Measurements from ENCODE around the gene PRKRIP1.
"Not testable (repeated sequence)": the region's sequence is repeated elsewhere in the genome, so short reads cannot be mapped to it uniquely, and the experiment has no call there.

Gene PRKRIP1

DNA sequence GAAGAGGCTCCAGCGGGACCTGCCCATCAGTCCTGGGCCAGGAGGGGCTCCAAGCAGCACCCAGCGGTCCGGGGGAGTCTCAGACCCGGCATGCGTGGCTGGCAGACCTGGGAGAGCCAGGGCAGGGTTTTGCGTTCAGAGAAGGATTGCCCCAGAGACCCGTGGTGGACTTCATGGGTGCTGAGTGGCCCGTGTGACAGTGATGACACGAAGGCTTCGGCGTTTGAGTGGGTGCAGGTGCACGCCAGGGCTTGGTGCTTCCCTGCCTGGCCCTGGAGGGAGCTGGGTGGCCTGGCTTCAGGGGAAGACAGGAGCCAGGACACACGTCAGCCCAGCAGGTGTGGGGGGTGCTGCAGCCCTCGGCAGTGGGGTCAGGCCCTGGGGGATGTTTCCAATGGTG, 51.1 kb downstream of the PRKRIP1 start:
- Mint-ChIP-seq H3K9me3 (no peaks in the 10 kb centered on the region), H3K4me3 (no peak overlapping the region), H3K27ac (no peak overlapping the region), H3K27me3 (no peaks in the 10 kb centered on the region), H3K36me3 (peaks cover 20% of the 10 kb centered on the region), H3K4me1 (peaks cover 4% of the 10 kb centered on the region)
- no peak for DNase-seq
- CTCF ChIA-PET: interaction anchor here (1.7 kb wide), 1 partner anchor 35 kb away, joined by 8 read pairs; no protein-coding TSS in a partner anchor

GRCh38 chr7:102449136-102449535, 53.0 kb downstream of the PRKRIP1 start:
- Mint-ChIP-seq H3K27ac (no peak overlapping the region), H3K9me3 (no peaks in the 10 kb centered on the region), H3K4me3 (no peak overlapping the region), H3K27me3 (no peaks in the 10 kb centered on the region), H3K4me1 (no peaks in the 10 kb centered on the region), H3K36me3 (peaks cover 15% of the 10 kb centered on the region)
- CTCF ChIA-PET: interaction anchor here (1.1 to 3.5 kb wide), 5 partner anchors 10 to 45 kb away, joined by 3 to 23 read pairs (median 8); no protein-coding TSS in a partner anchor
- DNase-seq: no peak

DNA sequence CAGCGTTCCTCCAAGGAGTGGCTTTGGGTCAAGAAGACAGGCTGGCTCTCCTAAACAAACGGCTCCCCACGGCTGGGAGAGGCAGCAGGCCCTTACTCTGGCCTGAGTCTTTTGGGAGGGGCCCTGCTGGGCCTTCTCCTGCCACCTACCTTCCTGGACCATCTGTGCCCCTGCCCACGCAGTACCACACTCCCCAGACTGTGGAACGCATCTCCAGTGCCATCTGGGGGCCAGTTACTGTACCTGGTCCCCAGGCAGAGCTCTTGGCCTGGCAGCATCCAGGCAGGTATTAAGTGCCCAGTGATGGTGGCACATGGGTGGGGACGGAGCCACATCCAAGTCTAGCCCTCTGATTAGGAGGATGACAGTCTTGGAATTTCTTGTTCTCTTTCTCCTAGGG, 54.1 kb downstream of the PRKRIP1 start:
- DNase-seq: peak; percentile 61

GRCh38 chr7:102451371-102452054, 55.4 kb downstream of the PRKRIP1 start:
- CTCF ChIA-PET: interaction anchor here (0.6 to 3.5 kb wide), 6 partner anchors 11 to 188 kb away, joined by 3 to 23 read pairs (median 4); no protein-coding TSS in a partner anchor

More for the DNA sequence above, 54.1 kb downstream of the PRKRIP1 start:
- Mint-ChIP-seq H3K4me1 (no peaks in the 10 kb centered on the region), H3K9me3 (no peaks in the 10 kb centered on the region), H3K27me3 (no peaks in the 10 kb centered on the region), H3K4me3 (no peak overlapping the region), H3K27ac (no peak overlapping the region), H3K36me3 (peaks cover 13% of the 10 kb centered on the region)
- CTCF ChIA-PET: interaction anchor here (0.7 to 3.5 kb wide), 10 partner anchors 10 to 53 kb away, joined by 3 to 23 read pairs (median 6); no protein-coding TSS in a partner anchor

GRCh38 chr7:102452451-102452850, 56.3 kb downstream of the PRKRIP1 start:
- no peak overlapping the region for H3K27ac Mint-ChIP-seq
- no peaks in the 10 kb centered on the region for H3K9me3 Mint-ChIP-seq
- H3K4me3 Mint-ChIP-seq: no peak overlapping the region
- no peak for DNase-seq
- H3K4me1 Mint-ChIP-seq: no peaks in the 10 kb centered on the region
- no peaks in the 10 kb centered on the region for H3K27me3 Mint-ChIP-seq
- H3K36me3 Mint-ChIP-seq: peaks cover 12% of the 10 kb centered on the region
- CTCF ChIA-PET: interaction anchor here (0.6 to 3.5 kb wide), 4 partner anchors 14 to 48 kb away, joined by 3 to 23 read pairs (median 4); no protein-coding TSS in a partner anchor

More at GRCh38 chr7:102451371-102452054, 55.4 kb downstream of the PRKRIP1 start:
- no peaks in the 10 kb centered on the region for H3K27me3 Mint-ChIP-seq
- peaks cover 11% of the 10 kb centered on the region for H3K36me3 Mint-ChIP-seq
- H3K4me3 Mint-ChIP-seq: no peak overlapping the region
- no peaks in the 10 kb centered on the region for H3K4me1 Mint-ChIP-seq
- H3K9me3 Mint-ChIP-seq: no peaks in the 10 kb centered on the region
- no peak for DNase-seq
- H3K27ac Mint-ChIP-seq: no peak overlapping the region

DNA sequence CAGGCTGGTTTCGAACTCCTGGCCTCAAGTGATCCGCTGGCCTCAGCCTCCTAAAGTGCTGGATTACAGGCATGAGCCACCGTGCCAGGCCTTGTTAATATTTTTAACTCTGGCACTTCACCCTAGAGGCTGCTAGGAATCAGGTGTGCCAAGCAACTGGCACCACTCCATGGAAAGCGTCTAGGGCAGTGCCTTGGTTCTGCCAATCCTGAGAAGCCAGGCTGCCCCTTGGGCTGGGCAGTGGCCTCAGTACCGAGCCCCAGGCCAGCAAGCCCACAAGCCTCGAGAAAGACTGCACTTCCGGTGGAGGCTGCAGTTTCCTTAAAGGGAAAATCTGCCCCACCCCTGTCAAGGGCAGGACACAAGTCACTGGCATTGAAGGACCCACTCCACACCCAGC, 57.2 kb downstream of the PRKRIP1 start:
- H3K27ac Mint-ChIP-seq: no peak overlapping the region
- CTCF ChIA-PET: interaction anchor here (1.7 kb wide), 1 partner anchor 49 kb away, joined by 5 read pairs; no protein-coding TSS in a partner anchor

DNA sequence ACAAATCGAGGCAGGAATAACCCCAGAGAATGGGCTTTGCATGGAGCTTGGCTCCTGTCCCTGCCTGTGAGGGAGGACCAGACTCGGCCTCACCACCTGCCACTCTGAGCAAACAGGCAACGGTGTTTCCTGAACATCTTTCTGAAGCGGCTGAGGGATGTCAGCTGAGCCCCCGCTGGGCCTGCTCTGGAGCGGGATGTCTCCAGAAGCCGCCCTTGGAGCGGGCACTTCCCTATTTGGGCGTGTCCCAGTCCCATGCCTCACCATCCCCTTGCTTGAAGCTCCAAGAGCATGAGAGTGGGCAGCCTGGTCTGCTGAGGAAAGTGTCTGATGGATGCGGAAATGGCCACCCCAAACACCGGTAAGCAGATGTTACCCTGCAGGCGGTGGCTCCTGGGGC, 58.3 kb downstream of the PRKRIP1 start:
- H3K36me3 Mint-ChIP-seq: peaks cover 13% of the 10 kb centered on the region
- no peaks in the 10 kb centered on the region for H3K27me3 Mint-ChIP-seq
- CTCF ChIA-PET: no interaction called here
- DNase-seq: no peak
- no peak overlapping the region for H3K27ac Mint-ChIP-seq
- no peak overlapping the region for H3K4me3 Mint-ChIP-seq
- no peaks in the 10 kb centered on the region for H3K9me3 Mint-ChIP-seq
- H3K4me1 Mint-ChIP-seq: no peaks in the 10 kb centered on the region

More for the DNA sequence above, 57.2 kb downstream of the PRKRIP1 start:
- DNase-seq: no peak
- Mint-ChIP-seq H3K27me3 (no peaks in the 10 kb centered on the region), H3K4me3 (no peak overlapping the region), H3K4me1 (no peaks in the 10 kb centered on the region), H3K9me3 (no peaks in the 10 kb centered on the region), H3K36me3 (peaks cover 14% of the 10 kb centered on the region)

- H3K9me3 Mint-ChIP-seq, H3K4me1 Mint-ChIP-seq, DNase-seq, H3K27me3 Mint-ChIP-seq, CTCF ChIA-PET, H3K4me3 Mint-ChIP-seq: not testable (repeated sequence)
- H3K36me3 Mint-ChIP-seq: peaks cover 13% of the 10 kb centered on the region
- peak overlapping the region; percentile 69 for H3K27ac Mint-ChIP-seq
Observed at GRCh38 chr7:102454932-102455331, 58.8 kb downstream of the PRKRIP1 start.

DNA sequence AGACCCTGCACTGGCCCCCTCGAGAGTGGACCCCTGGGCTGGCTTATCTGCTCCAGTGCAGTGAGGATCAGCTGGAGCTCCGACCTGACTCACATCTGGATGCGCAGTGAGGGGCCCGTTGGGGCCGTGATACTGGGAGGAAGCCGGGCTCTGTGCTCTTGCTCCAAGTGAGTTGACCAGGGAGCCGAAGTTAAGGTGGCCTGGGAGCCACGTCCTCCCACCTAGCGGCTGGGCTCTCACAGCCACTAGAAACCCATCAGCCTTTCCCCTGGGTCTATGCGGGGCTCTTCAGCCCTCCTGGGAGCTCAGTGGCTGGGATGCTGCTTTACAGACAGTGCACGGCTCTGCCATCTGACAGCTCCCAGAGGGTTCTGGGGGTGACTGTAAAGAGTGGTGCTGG, 59.4 kb downstream of the PRKRIP1 start:
- H3K9me3 Mint-ChIP-seq: no peaks in the 10 kb centered on the region
- no peak overlapping the region for H3K27ac Mint-ChIP-seq
- H3K27me3 Mint-ChIP-seq: no peaks in the 10 kb centered on the region
- peaks cover under 1% of the 10 kb centered on the region for H3K4me1 Mint-ChIP-seq
- no peak for DNase-seq
- CTCF ChIA-PET: interaction anchor here (1.6 kb wide), 1 partner anchor 43 kb away, joined by 6 read pairs; no protein-coding TSS in a partner anchor
- no peak overlapping the region for H3K4me3 Mint-ChIP-seq
- peaks cover 12% of the 10 kb centered on the region for H3K36me3 Mint-ChIP-seq

DNA sequence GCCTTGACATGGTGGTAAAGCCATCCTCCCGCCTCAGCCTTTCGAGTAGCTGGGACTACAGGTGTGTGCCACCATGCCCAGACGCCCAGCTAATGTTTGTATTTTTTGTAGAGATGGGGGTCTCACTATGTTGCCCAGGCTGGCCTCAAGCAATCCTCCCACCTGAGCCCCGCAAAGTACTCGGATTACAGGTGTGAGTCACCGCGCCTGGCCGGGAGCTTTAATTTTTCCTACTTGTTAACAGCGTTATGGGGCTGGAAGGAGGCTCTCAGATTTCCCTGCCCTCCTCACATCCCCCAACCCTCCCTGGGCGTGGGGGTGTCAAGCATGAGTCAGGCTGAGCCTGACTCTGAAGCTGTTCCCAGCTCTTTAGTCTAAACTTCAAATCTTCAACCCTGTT, 60.2 kb downstream of the PRKRIP1 start:
- CTCF ChIA-PET: interaction anchor here (1.6 kb wide), 1 partner anchor 44 kb away, joined by 6 read pairs; no protein-coding TSS in a partner anchor
- no peak overlapping the region for H3K4me3 Mint-ChIP-seq
- H3K4me1 Mint-ChIP-seq: peaks cover 3% of the 10 kb centered on the region
- no peaks in the 10 kb centered on the region for H3K27me3 Mint-ChIP-seq
- no peaks in the 10 kb centered on the region for H3K9me3 Mint-ChIP-seq
- H3K27ac Mint-ChIP-seq: no peak overlapping the region
- peaks cover 12% of the 10 kb centered on the region for H3K36me3 Mint-ChIP-seq
- no peak for DNase-seq

DNA sequence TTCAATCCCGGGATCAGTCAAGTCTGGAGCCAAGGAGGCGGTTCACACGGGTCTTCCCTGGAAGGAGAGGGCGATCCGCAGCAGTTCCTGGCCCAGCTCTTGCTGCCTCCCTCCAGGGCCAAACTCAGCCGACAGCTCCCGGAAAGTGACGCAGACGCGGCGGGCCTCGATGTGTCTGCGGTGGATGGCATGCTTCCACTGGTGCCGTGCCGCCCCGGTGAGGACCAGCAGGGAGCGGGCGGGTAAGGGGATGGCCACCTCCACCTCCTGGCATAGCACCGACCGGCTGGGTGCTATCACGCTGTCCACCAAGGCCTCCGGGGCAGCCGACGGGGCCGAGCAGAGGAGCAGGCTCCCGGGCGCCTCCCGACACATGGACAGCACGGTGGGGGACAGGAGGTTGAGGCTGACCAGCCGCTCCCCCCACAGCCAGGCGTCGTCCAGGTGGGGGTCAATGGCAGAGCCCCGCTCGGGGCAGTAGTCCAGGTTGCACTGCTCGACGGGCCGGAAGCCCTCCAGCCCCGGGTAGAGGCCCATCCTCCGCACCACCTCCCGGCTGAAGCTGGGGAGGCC, 61.3 kb downstream of the PRKRIP1 start:
- no peaks in the 10 kb centered on the region for H3K9me3 Mint-ChIP-seq
- no peaks in the 10 kb centered on the region for H3K27me3 Mint-ChIP-seq
- no peak overlapping the region for H3K4me3 Mint-ChIP-seq
- peaks cover 6% of the 10 kb centered on the region for H3K4me1 Mint-ChIP-seq
- H3K27ac Mint-ChIP-seq: no peak overlapping the region
- H3K36me3 Mint-ChIP-seq: peaks cover 14% of the 10 kb centered on the region
- no peak for DNase-seq
- CTCF ChIA-PET: no interaction called here

GRCh38 chr7:102459221-102459844, 63.2 kb downstream of the PRKRIP1 start:
- no peaks in the 10 kb centered on the region for H3K27me3 Mint-ChIP-seq
- DNase-seq: no peak
- H3K36me3 Mint-ChIP-seq: peaks cover 16% of the 10 kb centered on the region
- H3K27ac Mint-ChIP-seq: no peak overlapping the region
- CTCF ChIA-PET: no interaction called here
- no peak overlapping the region for H3K4me3 Mint-ChIP-seq
- peaks cover 21% of the 10 kb centered on the region for H3K4me1 Mint-ChIP-seq
- H3K9me3 Mint-ChIP-seq: no peaks in the 10 kb centered on the region

DNA sequence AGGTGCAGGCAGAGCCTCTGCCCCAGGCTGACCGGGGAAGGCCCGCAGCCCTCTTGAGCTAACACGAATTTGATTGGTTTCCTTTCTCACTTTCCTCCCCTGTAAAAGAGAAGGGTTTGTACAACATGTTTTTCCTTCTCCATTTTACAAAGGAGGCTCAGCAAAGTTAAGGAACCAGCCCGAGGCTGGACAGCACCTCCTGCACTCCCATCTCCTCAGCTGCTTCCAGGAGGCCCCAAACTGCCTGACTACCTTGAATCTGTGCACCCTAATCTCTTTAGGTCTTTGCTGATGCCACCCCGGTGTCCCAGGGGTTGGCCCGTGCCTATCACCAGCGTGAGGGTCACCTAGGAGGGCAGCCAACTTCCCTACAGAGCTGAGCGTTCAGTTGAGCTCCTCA, 64.3 kb downstream of the PRKRIP1 start:
- H3K36me3 Mint-ChIP-seq: peaks cover 15% of the 10 kb centered on the region
- H3K4me3 Mint-ChIP-seq: no peak overlapping the region
- DNase-seq: no peak
- H3K4me1 Mint-ChIP-seq: peaks cover 22% of the 10 kb centered on the region
- no peaks in the 10 kb centered on the region for H3K27me3 Mint-ChIP-seq
- H3K9me3 Mint-ChIP-seq: no peaks in the 10 kb centered on the region
- no peak overlapping the region for H3K27ac Mint-ChIP-seq
- CTCF ChIA-PET: interaction anchor here (1.0 kb wide), 1 partner anchor 10 kb away, joined by 4 read pairs; no protein-coding TSS in a partner anchor

GRCh38 chr7:102463841-102464576, 67.8 kb downstream of the PRKRIP1 start:
- Mint-ChIP-seq H3K4me1 (peaks cover 35% of the 10 kb centered on the region), H3K9me3 (no peaks in the 10 kb centered on the region), H3K27me3 (no peaks in the 10 kb centered on the region), H3K27ac (peak overlapping the region; percentile 47), H3K4me3 (peak overlapping the region; percentile 95), H3K36me3 (peaks cover 9% of the 10 kb centered on the region)
- DNase-seq: peak; percentile 31
- CTCF ChIA-PET: interaction anchor here (1.0 kb wide), 1 partner anchor 60 kb away, joined by 4 read pairs; no protein-coding TSS in a partner anchor

All from activated naive CD4-positive, alpha-beta T cell treated with anti-CD3 and anti-CD28 coated beads, Interleukin-2, amount 10 ng/mL, durations not matched to agents 7 days and 5 days (primary cell).